Prostate gland (tissue), 2 donors: Measurements from ENCODE around the gene CDH13. TPM values are rescaled to one million over a fixed set of nuclear protein-coding genes. Genes with fewer than 3 reads are reported as not detected.

ENCODE experiments used
- DNase-seq: peaks from one replicate; pipeline ENCODE4 v3.0.0-alpha.2; 2019; ENCODE audit warnings: low spot score
- H3K27ac ChIP-seq, 2 donors: fragments of 200-600 bp; sonication (generic); 2 replicates each; pipeline ENCODE4 v1.5.1; 2017 to 2019
- H3K27me3 ChIP-seq: fragments of 200-600 bp; sonication (generic); replicated peaks from 2 replicates; pipeline ENCODE4 v1.5.1; 2019; ENCODE audit not compliant: insufficient read depth
- H3K36me3 ChIP-seq, 2 donors: fragments of 200-600 bp; sonication (generic); 1 replicate in 1 of 2; 2 replicates in 1 of 2; pipeline versions ENCODE4 v1.5.1 to v1.8.1; 2017 to 2019
- H3K4me1 ChIP-seq: fragments of 200-600 bp; sonication (generic); replicated peaks from 2 replicates; pipeline ENCODE4 v1.5.1; 2019
- H3K4me3 ChIP-seq, 2 donors: fragments of 200-600 bp; sonication (generic); 2 replicates each; pipeline ENCODE4 v1.5.1; 2017 to 2019
- H3K9me3 ChIP-seq: fragments of 200-600 bp; sonication (generic); 2 replicates; pipeline ENCODE4 v1.5.1; 2017
- CTCF ChIP-seq, 4 experiments: fragments of 200-600 bp in 2 of 4; fragments of 450-650 bp in 2 of 4; sonication (generic) in 2 of 4; IDR thresholded peaks; 1 replicate in 3 of 4; 2 replicates in 1 of 4; pipeline ENCODE4 v1.5.1; 2016 to 2019; ENCODE audit warnings: antibody characterized with exemption in 4 of 4, mild to moderate bottlenecking in 2 of 4, moderate library complexity in 2 of 4
- POLR2A ChIP-seq: fragments of 450-650 bp; IDR thresholded peaks from one replicate; pipeline ENCODE4 v1.6.1; 2016; ENCODE audit warnings: antibody characterized with exemption, mild to moderate bottlenecking
- POLR2AphosphoS5 ChIP-seq: sonication (generic); formaldehyde crosslinking; IDR thresholded peaks from one replicate; pipeline ENCODE4 v1.6.1; 2017; ENCODE audit warnings: antibody characterized with exemption
- WGBS: methylation state at CpG from one replicate; pipeline ENCODE4 v1.1.5; 2018; 5-methylcytosine and 5-hydroxymethylcytosine counted together
- intact Hi-C: fragments of 100-400 bp; cut with DNase I; formaldehyde crosslinking; loops from one replicate; pipeline ENCODE4 v1.14.2; 2022
- total RNA-seq, 2 donors: library from RNA; depleted of rRNA; stranded (reverse); fragments of >200 nt; gene quantifications; one replicate each; pipeline ENCODE4 v1.1.0, GENCODE V29; 2016

Gene CDH13
- total RNA-seq, 2 donors from 2014 or later, result 20.6 to 23.0 TPM

- Histone ChIP-seq H3K27ac (no peak overlapping the region), H3K4me1 (no peaks in the 10 kb centered on the region), H3K27me3 (no peaks in the 10 kb centered on the region), H3K9me3 (no peaks in the 10 kb centered on the region), H3K4me3 (no peak overlapping the region), H3K36me3 (no peaks in the 10 kb centered on the region)
- TF ChIP-seq CTCF (IDR thresholded peaks at IDR 0.05) (no peak), POLR2A (no peak), POLR2AphosphoS5 (no peak)
- intact Hi-C loops, result no loop called here
- no peak for DNase-seq
- 72% methylated on average over 7 of the region's 7 CpGs for WGBS
Measured at GRCh38 chr16:83578171-83578570, 951.4 kb downstream of the CDH13 start.

GRCh38 chr16:83579027-83579426 lies 952.3 kb downstream of the CDH13 start:
- no peak overlapping the region for H3K4me3 ChIP-seq
- H3K4me1 ChIP-seq, result no peaks in the 10 kb centered on the region
- no peak overlapping the region for H3K27ac ChIP-seq
- H3K36me3 ChIP-seq, result no peaks in the 10 kb centered on the region
- no peak for DNase-seq
- 71% methylated on average over 1 of the region's 1 CpG for WGBS
- intact Hi-C loops, result no loop called here
- H3K9me3 ChIP-seq, result no peaks in the 10 kb centered on the region
- TF ChIP-seq POLR2A, result no peak
- no peak for TF ChIP-seq CTCF (IDR thresholded peaks at IDR 0.05)
- no peak for TF ChIP-seq POLR2AphosphoS5
- no peaks in the 10 kb centered on the region for H3K27me3 ChIP-seq

- H3K27me3 ChIP-seq, result no peaks in the 10 kb centered on the region
- no peak for DNase-seq
- 83% methylated on average over 3 of the region's 3 CpGs for WGBS
Measured at GRCh38 chr16:83579436-83579835, 952.7 kb downstream of the CDH13 start.

GRCh38 chr16:83581082-83581481 lies 954.3 kb downstream of the CDH13 start:
- no peaks in the 10 kb centered on the region for H3K36me3 ChIP-seq
- intact Hi-C loops, result no loop called here
- H3K4me1 ChIP-seq, result no peaks in the 10 kb centered on the region
- TF ChIP-seq CTCF (IDR thresholded peaks at IDR 0.05) (no peak), POLR2A (no peak), POLR2AphosphoS5 (no peak)
- no peaks in the 10 kb centered on the region for H3K27me3 ChIP-seq
- no peak overlapping the region for H3K27ac ChIP-seq
- no peak for DNase-seq
- H3K9me3 ChIP-seq, result no peaks in the 10 kb centered on the region
- no peak overlapping the region for H3K4me3 ChIP-seq
- WGBS, result 65% methylated on average over 2 of the region's 2 CpGs

More at GRCh38 chr16:83579436-83579835, 952.7 kb downstream of the CDH13 start:
- H3K36me3 ChIP-seq, result no peaks in the 10 kb centered on the region
- intact Hi-C loops, result no loop called here
- no peaks in the 10 kb centered on the region for H3K9me3 ChIP-seq
- no peak overlapping the region for H3K4me3 ChIP-seq
- no peak for TF ChIP-seq POLR2A
- TF ChIP-seq POLR2AphosphoS5, result no peak
- no peak for TF ChIP-seq CTCF (IDR thresholded peaks at IDR 0.05)
- H3K27ac ChIP-seq, result no peak overlapping the region
- no peaks in the 10 kb centered on the region for H3K4me1 ChIP-seq

- intact Hi-C loops, result no loop called here
- Histone ChIP-seq H3K9me3 (no peaks in the 10 kb centered on the region), H3K27me3 (no peaks in the 10 kb centered on the region), H3K36me3 (no peaks in the 10 kb centered on the region), H3K4me1 (no peaks in the 10 kb centered on the region), H3K27ac (no peak overlapping the region), H3K4me3 (no peak overlapping the region)
- no peak for TF ChIP-seq POLR2AphosphoS5
- TF ChIP-seq POLR2A, result no peak
- TF ChIP-seq CTCF (IDR thresholded peaks at IDR 0.05), result no peak
- WGBS, result 73% methylated on average over 5 of the region's 5 CpGs
- DNase-seq, result no peak
Measured at GRCh38 chr16:83581994-83582747, 955.4 kb downstream of the CDH13 start.
